ENCODE results near the gene GPR157.

Gene GPR157

GRCh38 chr1:9069326-9070100 lies 59.4 kb downstream of the GPR157 start, which contains the start of gene SLC2A5:
Gene SLC2A5, minus strand, starts transcription at chr1:9069635. Its CDS starts 99 bp downstream, at chr1:9069536.
- peak; percentile 83 for DNase-seq (ENCODE audit: extremely low spot score)
- TF ChIP-seq, protein P1, sequence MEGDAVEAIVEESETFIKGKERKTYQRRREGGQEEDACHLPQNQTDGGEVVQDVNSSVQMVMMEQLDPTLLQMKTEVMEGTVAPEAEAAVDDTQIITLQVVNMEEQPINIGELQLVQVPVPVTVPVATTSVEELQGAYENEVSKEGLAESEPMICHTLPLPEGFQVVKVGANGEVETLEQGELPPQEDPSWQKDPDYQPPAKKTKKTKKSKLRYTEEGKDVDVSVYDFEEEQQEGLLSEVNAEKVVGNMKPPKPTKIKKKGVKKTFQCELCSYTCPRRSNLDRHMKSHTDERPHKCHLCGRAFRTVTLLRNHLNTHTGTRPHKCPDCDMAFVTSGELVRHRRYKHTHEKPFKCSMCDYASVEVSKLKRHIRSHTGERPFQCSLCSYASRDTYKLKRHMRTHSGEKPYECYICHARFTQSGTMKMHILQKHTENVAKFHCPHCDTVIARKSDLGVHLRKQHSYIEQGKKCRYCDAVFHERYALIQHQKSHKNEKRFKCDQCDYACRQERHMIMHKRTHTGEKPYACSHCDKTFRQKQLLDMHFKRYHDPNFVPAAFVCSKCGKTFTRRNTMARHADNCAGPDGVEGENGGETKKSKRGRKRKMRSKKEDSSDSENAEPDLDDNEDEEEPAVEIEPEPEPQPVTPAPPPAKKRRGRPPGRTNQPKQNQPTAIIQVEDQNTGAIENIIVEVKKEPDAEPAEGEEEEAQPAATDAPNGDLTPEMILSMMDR (IDR thresholded peaks at IDR 0.05; ENCODE audit: control extremely low read depth, extremely low read depth, low read depth, missing control alignments): no peak
- POLR2A ChIA-PET: interaction anchor here (1.1 kb wide), 1 partner anchor 12 kb away, joined by 8 read pairs; no protein-coding TSS in a partner anchor
- CTCF ChIA-PET: interaction anchor here (0.5 to 1.3 kb wide), 4 partner anchors 9 to 344 kb away, joined by 3 to 6 read pairs (median 4); no protein-coding TSS in a partner anchor

GRCh38 chr1:9068981-9069325 lies 59.9 kb downstream of the GPR157 start:
- ChIA-PET CTCF (interaction anchor here (0.5 to 1.3 kb wide), 2 partner anchors 10 to 345 kb away, joined by 3 read pairs; no protein-coding TSS in a partner anchor), POLR2A (no interaction called here)
- no peak for DNase-seq (ENCODE audit: extremely low spot score)
- TF ChIP-seq, protein P1 (IDR thresholded peaks at IDR 0.05; ENCODE audit: control extremely low read depth, extremely low read depth, low read depth, missing control alignments): no peak

- ChIA-PET POLR2A (no interaction called here), CTCF (interaction anchor here (1.2 to 1.3 kb wide), 2 partner anchors 12 to 31 kb away, joined by 3 read pairs; no protein-coding TSS in a partner anchor)
- TF ChIP-seq, protein P1 (IDR thresholded peaks at IDR 0.05; ENCODE audit: control extremely low read depth, extremely low read depth, low read depth, missing control alignments): no peak
- DNase-seq (ENCODE audit: extremely low spot score): no peak
Observed at GRCh38 chr1:9066945-9067807, 61.7 kb downstream of the GPR157 start.

DNA sequence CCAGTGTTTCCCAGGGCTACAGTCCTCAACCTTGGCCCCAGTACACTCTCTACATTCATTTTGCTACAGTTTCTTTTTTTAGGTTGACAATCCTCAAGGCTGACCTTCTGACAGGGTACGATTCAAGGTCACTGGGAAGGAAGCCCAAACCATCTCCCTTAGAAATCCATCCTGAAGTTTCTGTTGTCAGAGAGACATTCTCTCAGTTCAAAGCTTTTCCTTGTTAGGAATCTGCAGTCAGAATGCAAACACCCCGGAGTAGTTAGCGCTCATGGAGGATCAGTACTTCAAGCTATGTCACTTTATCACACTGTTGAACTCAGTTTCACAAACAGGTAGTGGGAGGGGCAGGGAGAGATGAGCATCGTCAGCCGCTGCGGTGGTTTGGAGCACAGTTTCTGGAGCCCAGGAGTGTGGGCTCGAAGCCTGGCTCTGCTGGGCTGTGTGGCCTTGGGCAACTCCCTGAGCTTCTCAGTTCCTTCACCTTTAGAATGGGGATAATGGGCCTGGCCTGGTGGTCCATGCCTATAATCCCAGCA lies 63.6 kb downstream of the GPR157 start:
- POLR2A ChIA-PET: no interaction called here
- CTCF ChIA-PET: interaction anchor here (1.0 to 1.5 kb wide), 3 partner anchors 11 to 60 kb away, joined by 3 to 4 read pairs (median 3); no protein-coding TSS in a partner anchor
- DNase-seq (ENCODE audit: extremely low spot score): no peak
- TF ChIP-seq, protein P1 (IDR thresholded peaks at IDR 0.05; ENCODE audit: control extremely low read depth, extremely low read depth, low read depth, missing control alignments): no peak

GRCh38 chr1:9062846-9063245 lies 66.1 kb downstream of the GPR157 start:
- ChIA-PET POLR2A (no interaction called here), CTCF (interaction anchor here (0.7 to 2.7 kb wide), 5 partner anchors 12 to 58 kb away, joined by 3 to 13 read pairs (median 4); no protein-coding TSS in a partner anchor)
- DNase-seq (ENCODE audit: extremely low spot score): no peak
- TF ChIP-seq, protein P1 (IDR thresholded peaks at IDR 0.05; ENCODE audit: control extremely low read depth, extremely low read depth, low read depth, missing control alignments): no peak

DNA sequence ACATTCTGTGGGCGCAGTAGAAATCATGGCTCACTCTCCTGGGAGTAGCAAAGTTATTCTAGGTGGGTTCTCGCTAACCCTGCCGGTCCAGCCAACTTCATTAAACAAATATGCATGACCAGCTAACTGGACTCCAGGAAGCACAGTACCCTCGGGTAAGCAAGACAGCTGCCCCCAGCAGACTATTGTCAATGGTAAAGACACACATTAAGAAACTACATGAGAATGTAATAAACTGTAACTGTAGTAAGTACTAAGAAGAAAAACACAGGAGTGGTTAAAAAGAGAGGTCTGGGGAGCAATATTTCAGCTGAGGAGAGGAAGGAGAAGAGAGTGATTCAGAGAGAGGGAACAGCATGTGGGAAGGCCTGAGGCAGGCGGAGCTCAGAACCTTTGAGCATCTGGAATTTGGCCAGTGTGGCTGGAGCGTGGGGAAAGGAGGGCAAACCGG lies 66.9 kb downstream of the GPR157 start:
- DNase-seq (ENCODE audit: extremely low spot score): no peak
- TF ChIP-seq, protein P1 (IDR thresholded peaks at IDR 0.05; ENCODE audit: control extremely low read depth, extremely low read depth, low read depth, missing control alignments): no peak
- ChIA-PET POLR2A (no interaction called here), CTCF (interaction anchor here (0.7 to 2.7 kb wide), 4 partner anchors 12 to 57 kb away, joined by 3 to 13 read pairs (median 6); no protein-coding TSS in a partner anchor)
